AG04449 (cell line): ENCODE results near the gene ANAPC4.

Source experiments
- CTCF ChIA-PET: fragments of 350-600 bp; formaldehyde crosslinking; extraction: SDS; loops from one replicate; lab custom pipeline; 2021; ENCODE audit warnings: antibody characterized with exemption; lab: Yijun Ruan, JAX
- POLR2A ChIA-PET: fragments of 400-600, 350-600 bp; formaldehyde crosslinking; extraction: SDS; loops from one replicate; lab custom pipeline; 2020; ENCODE audit warnings: antibody characterized with exemption, inconsistent platforms; lab: Yijun Ruan, JAX
- DNase-seq: peaks from one replicate; pipeline ENCODE4 v3.0.0-alpha.2; 2010; ENCODE audit warnings: low read depth, low spot score
- H3K4me3 ChIP-seq: 2 replicates; pipeline ENCODE4 v1.5.1; 2011; ENCODE audit warnings: low read depth, mild to moderate bottlenecking, control low read depth, low read length
- TF ChIP-seq, protein P1 (sequence below): IDR thresholded peaks from one replicate; pipeline ENCODE4 v1.5.1; 2011; ENCODE audit warnings: mild to moderate bottlenecking, moderate library complexity, low read length, control low read depth, inconsistent platforms; ENCODE audit not compliant: insufficient read depth; ENCODE audit errors: missing control alignments

The ANAPC4 gene

DNA sequence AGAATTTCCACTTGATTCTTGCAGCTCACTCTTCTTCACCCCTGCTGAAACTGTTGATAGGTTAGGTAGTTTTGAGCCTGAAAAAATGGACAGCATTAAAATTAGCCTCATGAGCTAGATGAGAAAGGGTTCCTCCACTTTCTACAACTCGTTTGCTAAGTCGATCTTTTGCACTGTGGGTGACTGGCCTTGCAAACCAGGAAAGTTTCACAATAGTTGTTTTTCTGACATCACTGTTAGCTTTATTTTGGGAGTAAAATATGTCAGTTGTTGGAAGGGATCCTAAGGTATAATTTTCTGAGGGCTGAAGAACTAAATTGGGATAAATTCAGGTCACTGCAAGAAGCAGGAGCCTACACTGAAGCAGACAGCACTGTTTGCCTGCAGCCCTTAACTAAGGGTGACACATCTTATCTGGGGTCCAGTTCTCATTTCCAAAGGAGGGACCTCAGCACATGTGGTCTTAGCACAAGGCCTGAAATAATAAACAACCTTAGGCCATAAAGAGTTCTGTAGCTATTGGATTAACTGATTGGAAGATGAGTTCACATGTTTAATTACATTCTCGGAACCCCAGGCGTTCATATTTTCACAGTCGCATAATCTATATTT, 29.1 kb downstream of the ANAPC4 start:
- ChIA-PET CTCF (interaction anchor here (1.3 to 1.9 kb wide), 2 partner anchors 93 to 262 kb away, joined by 3 to 8 read pairs; partner anchors contain the start of gene ZCCHC4), POLR2A (no interaction called here)
- TF ChIP-seq, protein P1, sequence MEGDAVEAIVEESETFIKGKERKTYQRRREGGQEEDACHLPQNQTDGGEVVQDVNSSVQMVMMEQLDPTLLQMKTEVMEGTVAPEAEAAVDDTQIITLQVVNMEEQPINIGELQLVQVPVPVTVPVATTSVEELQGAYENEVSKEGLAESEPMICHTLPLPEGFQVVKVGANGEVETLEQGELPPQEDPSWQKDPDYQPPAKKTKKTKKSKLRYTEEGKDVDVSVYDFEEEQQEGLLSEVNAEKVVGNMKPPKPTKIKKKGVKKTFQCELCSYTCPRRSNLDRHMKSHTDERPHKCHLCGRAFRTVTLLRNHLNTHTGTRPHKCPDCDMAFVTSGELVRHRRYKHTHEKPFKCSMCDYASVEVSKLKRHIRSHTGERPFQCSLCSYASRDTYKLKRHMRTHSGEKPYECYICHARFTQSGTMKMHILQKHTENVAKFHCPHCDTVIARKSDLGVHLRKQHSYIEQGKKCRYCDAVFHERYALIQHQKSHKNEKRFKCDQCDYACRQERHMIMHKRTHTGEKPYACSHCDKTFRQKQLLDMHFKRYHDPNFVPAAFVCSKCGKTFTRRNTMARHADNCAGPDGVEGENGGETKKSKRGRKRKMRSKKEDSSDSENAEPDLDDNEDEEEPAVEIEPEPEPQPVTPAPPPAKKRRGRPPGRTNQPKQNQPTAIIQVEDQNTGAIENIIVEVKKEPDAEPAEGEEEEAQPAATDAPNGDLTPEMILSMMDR, result no peak
- no peak for DNase-seq
- H3K4me3 ChIP-seq, result no peak overlapping the region

DNA sequence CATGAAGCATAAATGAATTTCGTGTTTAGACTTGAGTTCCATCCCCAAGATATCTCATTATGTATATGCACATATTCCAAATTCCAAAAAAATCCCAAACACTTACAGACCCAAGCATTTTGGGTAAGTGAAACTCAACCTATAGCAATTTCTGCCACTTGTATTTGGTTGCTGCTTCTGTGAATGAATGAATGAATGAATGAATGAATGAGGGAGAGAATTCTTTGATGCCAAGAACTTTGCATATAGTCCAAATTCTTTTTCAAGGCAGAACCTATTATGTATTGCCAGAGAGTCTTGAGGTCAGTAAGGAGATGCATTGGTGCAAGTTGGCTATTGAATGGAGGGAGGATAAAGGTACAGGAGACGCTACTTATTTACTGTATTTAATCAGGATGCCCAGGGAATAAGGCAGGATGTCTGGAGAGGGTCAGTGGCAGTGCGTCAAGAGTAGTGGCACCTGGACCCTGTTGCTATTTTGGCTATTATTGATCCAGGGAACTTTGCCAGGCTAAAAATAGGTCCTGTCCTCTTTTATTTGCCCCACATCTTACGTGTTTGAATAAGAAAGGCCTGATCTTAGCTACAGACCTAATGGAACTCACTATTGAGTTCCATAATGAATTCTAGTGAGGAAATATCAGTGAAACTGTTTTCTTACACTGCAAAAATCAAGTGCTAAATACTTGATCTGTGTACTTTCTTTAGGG, 33.9 kb downstream of the ANAPC4 start:
- TF ChIP-seq, protein P1, result no peak
- ChIA-PET POLR2A (no interaction called here), CTCF (no interaction called here)
- DNase-seq, result no peak
- no peak overlapping the region for H3K4me3 ChIP-seq

DNA sequence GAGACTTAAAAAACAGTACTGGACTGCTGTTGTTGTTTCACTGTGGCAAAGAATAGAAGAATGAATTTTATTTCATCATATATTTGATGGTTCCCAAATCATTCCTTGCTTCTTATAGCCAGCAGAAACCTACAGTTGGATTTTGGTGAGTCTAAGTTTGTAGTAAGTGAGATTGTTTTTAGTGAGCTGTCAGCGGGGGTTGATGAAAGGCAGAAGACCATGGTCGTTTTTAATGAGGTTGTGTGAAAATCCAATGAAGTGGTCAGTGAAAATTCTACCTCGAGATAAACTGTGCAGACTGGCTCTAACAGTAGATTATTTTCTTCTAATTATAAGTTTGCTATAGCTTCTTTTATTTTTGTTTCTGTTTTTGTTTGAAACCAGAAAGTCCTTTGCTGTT, 36.2 kb downstream of the ANAPC4 start:
- ChIA-PET CTCF (interaction anchor here (1.2 to 1.3 kb wide), 2 partner anchors 18 to 28 kb away, joined by 3 to 5 read pairs; no protein-coding TSS in a partner anchor), POLR2A (no interaction called here)
- TF ChIP-seq, protein P1, result no peak
- no peak for DNase-seq
- no peak overlapping the region for H3K4me3 ChIP-seq

DNA sequence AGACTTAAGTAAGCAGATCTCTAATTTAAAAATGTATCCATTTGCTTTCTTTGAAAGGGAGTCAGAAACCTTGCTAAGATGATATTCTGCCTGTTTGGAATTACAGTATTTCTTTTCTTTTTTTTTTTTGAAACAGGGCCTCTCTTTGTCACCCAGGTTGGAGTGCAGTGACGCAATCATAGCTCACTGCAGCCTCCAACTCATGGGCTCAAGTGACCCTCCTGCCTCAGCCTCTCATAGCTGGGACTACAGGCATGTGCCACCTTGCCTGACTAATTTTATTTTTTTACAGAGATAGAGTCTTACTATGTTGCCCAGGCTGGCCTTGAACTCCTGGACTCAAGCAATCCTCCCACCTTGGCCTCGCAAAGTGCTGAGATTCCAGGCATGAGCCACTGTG, 40.0 kb downstream of the ANAPC4 start:
- POLR2A ChIA-PET, result no interaction called here
- CTCF ChIA-PET, result interaction anchor here (5.2 kb wide), 1 partner anchor 23 kb away, joined by 37 read pairs; no protein-coding TSS in a partner anchor
- no peak overlapping the region for H3K4me3 ChIP-seq
- no peak for DNase-seq
- TF ChIP-seq, protein P1, result no peak

DNA sequence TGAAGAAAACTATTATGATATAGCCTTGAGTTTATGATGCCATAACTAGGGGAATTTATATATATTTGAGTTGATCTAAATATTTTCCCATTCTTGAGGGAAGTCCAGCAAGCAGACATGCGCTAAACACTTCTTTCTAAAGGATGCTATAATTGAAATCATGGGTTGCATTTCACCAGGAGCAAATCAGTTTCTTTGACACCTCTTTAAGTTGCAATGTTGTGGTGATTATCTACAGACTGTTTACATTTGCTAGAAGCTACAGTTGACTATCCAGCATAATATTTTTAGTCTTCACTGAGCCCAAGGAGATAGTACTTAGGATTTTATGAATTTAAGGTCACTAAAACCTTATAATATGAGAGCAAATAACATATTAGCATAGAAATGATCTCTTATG, 43.9 kb downstream of the ANAPC4 start:
- TF ChIP-seq, protein P1, result no peak
- no peak for DNase-seq
- ChIA-PET POLR2A (no interaction called here), CTCF (interaction anchor here (1.5 to 5.2 kb wide), 3 partner anchors 19 to 347 kb away, joined by 4 to 37 read pairs (median 5); no protein-coding TSS in a partner anchor)
- no peak overlapping the region for H3K4me3 ChIP-seq
